Stimulated activated CD8-positive, alpha-beta memory T cell treated with anti-CD3 and anti-CD28 coated beads, Interleukin-7, amount 100 ng/mL, for 1 hour (primary cell): ENCODE data around the gene CRIM1.

ENCODE experiments used
- DNase-seq, 2 donors: peaks; one replicate each; pipeline ENCODE4 v3.0.0-alpha.2; 2020; ENCODE audit warnings: low read depth in 2 of 2

Gene CRIM1

GRCh38 chr2:36481709-36482108 lies 126.1 kb downstream of the CRIM1 start:
- DNase-seq: no peak

GRCh38 chr2:36482576-36483214 lies 127.1 kb downstream of the CRIM1 start:
- DNase-seq: no peak

- DNase-seq: no peak
Observed at GRCh38 chr2:36483290-36483689, 127.7 kb downstream of the CRIM1 start.

- DNase-seq: no peak
Observed at GRCh38 chr2:36484454-36484853, 128.9 kb downstream of the CRIM1 start.

GRCh38 chr2:36485521-36485920 lies 129.9 kb downstream of the CRIM1 start:
- DNase-seq: no peak

GRCh38 chr2:36486521-36487044 lies 131.0 kb downstream of the CRIM1 start:
- DNase-seq: no peak

- DNase-seq: no peak
Observed at GRCh38 chr2:36487947-36488346, 132.4 kb downstream of the CRIM1 start.

- no peak for DNase-seq
Observed at GRCh38 chr2:36489281-36489680, 133.7 kb downstream of the CRIM1 start.

GRCh38 chr2:36490749-36491148 lies 135.2 kb downstream of the CRIM1 start:
- DNase-seq: no peak

- DNase-seq: no peak
Observed at GRCh38 chr2:36492216-36492945, 136.8 kb downstream of the CRIM1 start.

GRCh38 chr2:36493306-36493705 lies 137.7 kb downstream of the CRIM1 start:
- DNase-seq: no peak

- no peak for DNase-seq
Observed at GRCh38 chr2:36497570-36498163, 142.1 kb downstream of the CRIM1 start.

GRCh38 chr2:36499128-36499820 lies 143.7 kb downstream of the CRIM1 start:
- DNase-seq: no peak

GRCh38 chr2:36500072-36500471 lies 144.5 kb downstream of the CRIM1 start:
- DNase-seq: no peak

- no peak for DNase-seq
Observed at GRCh38 chr2:36502081-36502480, 146.5 kb downstream of the CRIM1 start.

GRCh38 chr2:36507408-36507812 lies 151.8 kb downstream of the CRIM1 start:
- DNase-seq: no peak

GRCh38 chr2:36509075-36509474 lies 153.5 kb downstream of the CRIM1 start:
- DNase-seq: no peak

GRCh38 chr2:36511858-36512603 lies 156.5 kb downstream of the CRIM1 start:
- DNase-seq: no peak

GRCh38 chr2:36512705-36513104 lies 157.1 kb downstream of the CRIM1 start:
- DNase-seq: no peak

GRCh38 chr2:36513661-36514060 lies 158.1 kb downstream of the CRIM1 start:
- DNase-seq: no peak

GRCh38 chr2:36515538-36515937 lies 160.0 kb downstream of the CRIM1 start:
- DNase-seq: no peak
